T-helper 2 cell treated with Interferon-gamma antibody and Interleukin-4, amounts not matched to agents 5 μg/mL and 100 μg/mL, for 36 hours (primary cell): ENCODE measurements around the gene CCDC198.

Source experiments
- DNase-seq: peaks from one replicate; pipeline ENCODE4 v3.0.0; 2021; ENCODE audit warnings: low spot score
- H3K27ac Mint-ChIP-seq: one replicate; pipeline ENCODE4 v1.8.0; 2021; ENCODE audit warnings: mild to moderate bottlenecking, mixed read lengths
- H3K27me3 Mint-ChIP-seq: one replicate; pipeline ENCODE4 v1.8.0; 2021; ENCODE audit warnings: low read depth, mixed read lengths
- H3K36me3 Mint-ChIP-seq: one replicate; pipeline ENCODE4 v1.8.0; 2021; ENCODE audit warnings: low read depth, mixed read lengths
- H3K4me1 Mint-ChIP-seq: one replicate; pipeline ENCODE4 v1.8.0; 2021; ENCODE audit warnings: low read depth, mixed read lengths
- H3K4me3 Mint-ChIP-seq: one replicate; pipeline ENCODE4 v1.8.0; 2022; ENCODE audit warnings: mild to moderate bottlenecking, moderate library complexity, mixed read lengths
- H3K9me3 Mint-ChIP-seq: one replicate; pipeline ENCODE4 v1.8.0; 2021; ENCODE audit warnings: mixed read lengths

The CCDC198 gene

DNA sequence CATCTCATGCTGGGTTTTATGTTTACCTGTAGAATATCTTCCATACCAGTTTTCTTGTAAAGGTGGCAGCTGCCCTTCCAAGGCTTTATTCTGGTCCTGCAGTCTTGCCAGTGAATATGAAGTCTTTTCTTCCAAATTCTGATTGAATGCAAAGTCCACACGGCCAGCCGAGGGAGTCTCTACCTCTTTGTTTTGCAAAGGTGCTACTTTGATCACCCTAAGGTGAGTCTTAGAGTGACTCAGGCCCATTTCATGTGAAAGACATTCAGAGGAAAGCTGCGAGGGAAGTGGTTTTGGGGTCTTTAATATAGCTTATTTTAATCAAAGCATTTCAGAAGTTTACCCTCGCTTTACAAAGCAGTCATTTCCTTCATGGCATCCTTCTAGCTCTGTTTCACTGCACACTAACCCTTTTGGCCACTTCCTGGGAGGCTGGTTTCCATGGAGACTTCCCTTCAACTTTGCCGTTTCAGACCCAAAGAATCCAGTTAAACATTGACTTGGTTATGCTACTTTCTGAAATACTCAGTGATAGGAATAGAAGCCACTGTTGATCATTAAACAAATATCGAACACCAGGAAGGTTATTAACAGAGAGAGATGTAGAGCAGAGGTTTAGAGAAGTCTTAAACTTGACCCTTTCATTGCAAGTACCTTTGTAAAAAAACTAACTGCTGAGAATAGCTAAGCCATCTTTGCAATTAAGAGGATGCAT, at the start of gene CCDC198:
Gene CCDC198 (minus strand): TSS at position 391 of the 715 bp plus-strand sequence. CDS start 142 bp downstream, at position 249.
- no peaks in the 10 kb centered on the region for H3K9me3 Mint-ChIP-seq
- no peaks in the 10 kb centered on the region for H3K36me3 Mint-ChIP-seq
- H3K4me3 Mint-ChIP-seq: no peak within 1 kb of the TSS
- DNase-seq: no peak
- peaks cover 5% of the 10 kb centered on the region for H3K27me3 Mint-ChIP-seq
- H3K27ac Mint-ChIP-seq: no peak within 1 kb of the TSS
- H3K4me1 Mint-ChIP-seq: no peaks in the 10 kb centered on the region

- no peaks in the 10 kb centered on the region for H3K9me3 Mint-ChIP-seq
- no peaks in the 10 kb centered on the region for H3K36me3 Mint-ChIP-seq
- no peaks in the 10 kb centered on the region for H3K4me1 Mint-ChIP-seq
- no peak for DNase-seq
- no peaks in the 10 kb centered on the region for H3K27me3 Mint-ChIP-seq
- H3K27ac Mint-ChIP-seq: no peak overlapping the region
- no peak overlapping the region for H3K4me3 Mint-ChIP-seq
These were observed 39.6 kb upstream of the CCDC198 start for GRCh38 chr14:57533214-57533613.

- no peak for DNase-seq
- Mint-ChIP-seq H3K9me3 (no peaks in the 10 kb centered on the region), H3K27ac (no peak overlapping the region), H3K36me3 (no peaks in the 10 kb centered on the region), H3K4me3 (no peak overlapping the region), H3K4me1 (no peaks in the 10 kb centered on the region), H3K27me3 (no peaks in the 10 kb centered on the region)
These were observed 36.9 kb upstream of the CCDC198 start for GRCh38 chr14:57530571-57530970.

GRCh38 chr14:57526942-57527341, 33.3 kb upstream of the CCDC198 start:
- H3K27me3 Mint-ChIP-seq: no peaks in the 10 kb centered on the region
- H3K4me1 Mint-ChIP-seq: no peaks in the 10 kb centered on the region
- no peaks in the 10 kb centered on the region for H3K36me3 Mint-ChIP-seq
- peaks cover 6% of the 10 kb centered on the region for H3K9me3 Mint-ChIP-seq
- H3K4me3 Mint-ChIP-seq: no peak overlapping the region
- H3K27ac Mint-ChIP-seq: no peak overlapping the region
- DNase-seq: no peak

- H3K36me3 Mint-ChIP-seq: no peaks in the 10 kb centered on the region
- H3K27me3 Mint-ChIP-seq: no peaks in the 10 kb centered on the region
- H3K4me3 Mint-ChIP-seq: no peak overlapping the region
- no peak for DNase-seq
- H3K9me3 Mint-ChIP-seq: peaks cover 20% of the 10 kb centered on the region
- no peak overlapping the region for H3K27ac Mint-ChIP-seq
- no peaks in the 10 kb centered on the region for H3K4me1 Mint-ChIP-seq
These were observed 25.4 kb upstream of the CCDC198 start for GRCh38 chr14:57519043-57519442.

- Mint-ChIP-seq H3K4me3 (no peak overlapping the region), H3K27me3 (no peaks in the 10 kb centered on the region), H3K4me1 (no peaks in the 10 kb centered on the region), H3K27ac (no peak overlapping the region), H3K36me3 (no peaks in the 10 kb centered on the region), H3K9me3 (peaks cover 14% of the 10 kb centered on the region)
- DNase-seq: no peak
These were observed 18.6 kb upstream of the CCDC198 start for GRCh38 chr14:57512220-57512619.

DNA sequence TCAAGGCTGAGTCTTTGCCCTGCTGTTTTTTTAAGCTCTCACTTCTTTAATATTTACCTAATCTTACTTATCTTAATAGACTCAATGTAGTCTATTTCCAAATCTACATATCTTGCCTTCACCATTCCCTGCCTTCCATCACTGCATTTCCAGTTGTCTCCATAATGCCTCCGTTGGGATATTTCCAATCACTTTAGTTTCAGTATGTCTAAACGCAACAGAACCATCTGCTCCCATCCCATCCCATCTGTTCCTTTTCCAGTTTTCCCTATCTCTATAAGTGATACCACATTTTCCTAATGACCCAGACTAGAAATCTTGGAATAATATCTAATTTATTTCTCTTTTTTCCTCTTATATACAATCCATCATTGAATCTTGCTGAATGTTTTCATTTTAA, 15.1 kb upstream of the CCDC198 start:
- no peak for DNase-seq
- Mint-ChIP-seq H3K4me3 (no peak overlapping the region), H3K36me3 (no peaks in the 10 kb centered on the region), H3K27ac (no peak overlapping the region), H3K4me1 (no peaks in the 10 kb centered on the region), H3K27me3 (no peaks in the 10 kb centered on the region), H3K9me3 (peaks cover 3% of the 10 kb centered on the region)

- Mint-ChIP-seq H3K27ac (no peak overlapping the region), H3K4me3 (no peak overlapping the region), H3K27me3 (no peaks in the 10 kb centered on the region), H3K4me1 (no peaks in the 10 kb centered on the region), H3K36me3 (no peaks in the 10 kb centered on the region), H3K9me3 (no peaks in the 10 kb centered on the region)
- no peak for DNase-seq
These were observed 9.1 kb upstream of the CCDC198 start for GRCh38 chr14:57502586-57503254.

DNA sequence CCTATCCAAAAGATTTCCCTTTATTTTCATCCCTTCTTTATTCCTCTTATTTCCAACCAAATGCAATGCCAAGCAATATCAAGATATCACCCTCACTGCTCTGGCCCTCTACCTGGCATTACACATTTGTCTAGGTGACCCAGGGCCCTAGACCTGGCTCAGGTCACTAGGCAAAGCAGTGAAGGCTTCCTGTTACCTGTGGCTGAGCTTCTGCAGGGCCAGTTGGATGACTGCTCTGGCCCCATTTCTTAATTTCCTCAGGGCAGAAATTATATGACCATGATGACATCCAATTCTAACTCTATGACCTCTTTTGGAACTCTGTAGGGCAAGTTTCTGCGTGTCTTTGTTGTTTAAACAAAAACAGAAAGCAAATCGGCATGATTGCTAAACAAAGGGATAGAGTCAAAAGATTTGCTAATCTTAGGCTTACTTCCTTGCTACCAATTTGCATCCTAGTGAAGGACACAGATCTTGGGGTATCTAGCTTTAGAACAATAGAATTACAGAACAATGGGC, 7.4 kb upstream of the CCDC198 start:
- no peaks in the 10 kb centered on the region for H3K36me3 Mint-ChIP-seq
- no peaks in the 10 kb centered on the region for H3K9me3 Mint-ChIP-seq
- no peak overlapping the region for H3K27ac Mint-ChIP-seq
- H3K27me3 Mint-ChIP-seq: no peaks in the 10 kb centered on the region
- no peak for DNase-seq
- H3K4me3 Mint-ChIP-seq: no peak overlapping the region
- no peaks in the 10 kb centered on the region for H3K4me1 Mint-ChIP-seq

DNA sequence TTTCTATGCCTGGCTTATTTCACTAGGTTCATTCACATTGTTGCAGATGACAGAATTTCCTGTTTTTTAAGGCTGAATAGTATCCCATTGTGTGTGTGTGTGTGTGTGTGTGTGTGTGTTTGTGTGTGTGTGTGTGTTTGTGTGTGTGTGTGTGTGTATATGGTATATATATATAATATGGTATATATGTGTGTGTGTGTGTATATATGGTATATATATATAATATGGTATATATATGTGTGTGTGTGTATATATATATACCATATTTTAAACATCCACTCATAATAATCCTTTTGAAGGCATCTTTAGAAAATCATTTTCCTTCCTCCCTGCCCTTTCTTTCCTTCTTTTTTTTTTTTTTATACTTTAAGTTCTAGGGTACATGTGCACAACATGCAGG, 5.0 kb upstream of the CCDC198 start:
- no peak overlapping the region for H3K27ac Mint-ChIP-seq
- no peaks in the 10 kb centered on the region for H3K9me3 Mint-ChIP-seq
- no peak for DNase-seq
- no peaks in the 10 kb centered on the region for H3K36me3 Mint-ChIP-seq
- no peak overlapping the region for H3K4me3 Mint-ChIP-seq
- H3K4me1 Mint-ChIP-seq: no peaks in the 10 kb centered on the region
- no peaks in the 10 kb centered on the region for H3K27me3 Mint-ChIP-seq

GRCh38 chr14:57498035-57498434, 4.4 kb upstream of the CCDC198 start:
- no peaks in the 10 kb centered on the region for H3K9me3 Mint-ChIP-seq
- no peak overlapping the region for H3K27ac Mint-ChIP-seq
- no peak for DNase-seq
- H3K4me1 Mint-ChIP-seq: no peaks in the 10 kb centered on the region
- H3K36me3 Mint-ChIP-seq: no peaks in the 10 kb centered on the region
- H3K27me3 Mint-ChIP-seq: peaks cover 3% of the 10 kb centered on the region
- H3K4me3 Mint-ChIP-seq: no peak overlapping the region

DNA sequence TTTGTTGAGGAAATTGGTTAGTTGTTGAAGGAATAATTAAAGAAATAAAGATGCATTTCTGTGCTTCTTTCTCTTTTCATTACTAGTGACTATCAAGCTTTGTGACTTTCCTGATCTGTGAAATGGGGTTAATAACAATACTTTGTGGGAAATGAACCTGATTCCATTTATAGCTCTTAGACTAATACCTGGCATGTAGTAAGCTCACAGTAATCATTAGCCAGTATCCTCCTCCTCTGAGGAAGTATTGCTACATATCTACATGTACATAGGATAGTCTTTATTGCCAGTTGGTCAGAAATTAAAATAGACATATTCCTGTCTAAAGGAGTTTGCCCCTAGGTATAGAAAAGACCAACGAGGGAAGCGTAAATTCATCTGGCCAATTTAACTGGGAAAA, 1.8 kb upstream of the CCDC198 start:
- Mint-ChIP-seq H3K4me3 (no peak overlapping the region), H3K27me3 (peaks cover 3% of the 10 kb centered on the region), H3K4me1 (no peaks in the 10 kb centered on the region), H3K36me3 (no peaks in the 10 kb centered on the region), H3K27ac (no peak overlapping the region), H3K9me3 (no peaks in the 10 kb centered on the region)
- no peak for DNase-seq

DNA sequence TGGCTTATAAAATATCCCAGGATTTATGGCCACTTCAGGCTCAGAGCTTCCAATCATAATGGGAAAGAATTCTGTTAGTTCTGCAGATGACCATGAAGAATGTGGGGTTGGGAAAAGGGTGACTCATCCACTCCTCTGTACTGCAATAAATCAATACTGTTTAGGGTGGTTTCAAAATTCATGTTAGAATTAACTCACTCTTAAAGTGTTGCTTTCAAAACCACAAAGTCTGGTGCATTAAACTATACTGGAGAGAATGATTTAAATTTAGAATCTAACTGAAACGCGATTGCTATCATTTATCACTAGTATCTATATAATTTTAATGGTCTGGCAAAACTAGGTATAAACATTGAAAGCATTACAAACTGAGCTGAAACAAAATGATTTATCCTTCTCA, 798 bp downstream of the CCDC198 start:
- Mint-ChIP-seq H3K4me1 (no peaks in the 10 kb centered on the region), H3K27ac (no peak overlapping the region), H3K9me3 (no peaks in the 10 kb centered on the region), H3K36me3 (no peaks in the 10 kb centered on the region), H3K27me3 (peaks cover 5% of the 10 kb centered on the region), H3K4me3 (no peak overlapping the region)
- DNase-seq: no peak

DNA sequence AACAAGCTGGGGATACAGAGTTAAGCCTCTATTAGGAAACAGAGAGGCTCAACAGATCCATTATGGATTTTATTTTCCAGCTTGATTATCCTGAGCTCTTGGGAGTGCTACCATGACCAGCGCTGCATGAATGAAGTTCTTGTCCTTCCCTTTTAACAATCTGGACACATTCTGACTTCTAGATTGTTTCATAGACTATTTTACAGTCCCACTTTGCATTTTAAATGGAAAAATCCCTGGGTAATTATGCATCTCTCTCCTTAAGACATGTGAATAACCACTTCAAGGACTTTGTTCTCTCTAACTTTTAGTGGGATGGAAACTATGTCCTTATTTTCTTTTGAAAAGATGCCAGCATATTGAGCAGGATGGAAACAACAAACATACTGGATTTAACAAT, 2.0 kb downstream of the CCDC198 start:
- H3K4me1 Mint-ChIP-seq: no peaks in the 10 kb centered on the region
- H3K4me3 Mint-ChIP-seq: no peak overlapping the region
- H3K9me3 Mint-ChIP-seq: no peaks in the 10 kb centered on the region
- DNase-seq: no peak
- peaks cover 5% of the 10 kb centered on the region for H3K27me3 Mint-ChIP-seq
- H3K36me3 Mint-ChIP-seq: no peaks in the 10 kb centered on the region
- no peak overlapping the region for H3K27ac Mint-ChIP-seq
